Thyroid gland (tissue), 4 donors: Measurements from ENCODE around the gene IQGAP2. TPM values are rescaled to one million over a fixed set of nuclear protein-coding genes. Genes with fewer than 3 reads are reported as not detected.

Source experiments
- DNase-seq, 2 donors: peaks; one replicate each; pipeline ENCODE4 v3.0.0-alpha.2; 2019
- H3K27ac ChIP-seq, 3 donors: fragments of 200-600 bp; sonication (generic); 1 replicate in 2 of 3; 2 replicates in 1 of 3; pipeline ENCODE4 v1.5.1; 2016 to 2019; ENCODE audit warnings: mild to moderate bottlenecking in 1 of 3, moderate library complexity in 1 of 3
- H3K27me3 ChIP-seq: fragments of 200-600 bp; sonication (generic); one replicate; pipeline ENCODE4 v1.5.1; 2019
- H3K36me3 ChIP-seq, 2 donors: fragments of 200-600 bp; sonication (generic); one replicate each; pipeline ENCODE4 v1.5.1; 2016 to 2019
- H3K4me1 ChIP-seq, 2 donors: fragments of 200-600 bp; sonication (generic); one replicate each; pipeline ENCODE4 v1.5.1; 2017 to 2019
- H3K4me3 ChIP-seq, 3 donors: fragments of 200-600 bp; sonication (generic); replicated peaks in 1 of 3; 1 replicate in 2 of 3; 2 replicates in 1 of 3; pipeline ENCODE4 v1.5.1; 2016; ENCODE audit warnings: mild to moderate bottlenecking in 1 of 3
- H3K9me3 ChIP-seq: fragments of 200-600 bp; sonication (generic); one replicate; pipeline ENCODE4 v1.5.1; 2017
- CTCF ChIP-seq, 6 experiments: fragments of 200-600 bp in 3 of 6; fragments of 450-650 bp in 3 of 6; sonication (generic) in 3 of 6; IDR thresholded peaks; one replicate each; pipeline ENCODE4 v1.5.1; 2016 to 2019; ENCODE audit warnings: antibody characterized with exemption in 6 of 6, mild to moderate bottlenecking in 2 of 6, inconsistent platforms in 1 of 6, moderate library complexity in 1 of 6
- POLR2A ChIP-seq, 2 donors: fragments of 450-650 bp; IDR thresholded peaks; one replicate each; pipeline ENCODE4 v1.6.1; 2017; ENCODE audit warnings: antibody characterized with exemption in 2 of 2, mild to moderate bottlenecking in 2 of 2, moderate library complexity in 1 of 2
- WGBS, 2 donors: methylation state at CpG; one replicate each; pipeline ENCODE4 v1.1.5; 2017; 5-methylcytosine and 5-hydroxymethylcytosine counted together
- intact Hi-C: fragments of 100-400 bp; cut with DNase I; formaldehyde crosslinking; loops from one replicate; pipeline ENCODE4 v1.15.1; 2023
- total RNA-seq, 4 donors: library from RNA; depleted of rRNA; stranded (reverse); fragments of >200 nt; gene quantifications; one replicate each; pipeline ENCODE4 v1.2.3, GENCODE V29; 2016

The IQGAP2 gene
- total RNA-seq, 4 donors from 2014 or later = 55.1 to 85.5 (median 64.0) TPM

GRCh38 chr5:76384705-76385104, 18.4 kb upstream of the IQGAP2 start:
- TF ChIP-seq CTCF (IDR thresholded peaks at IDR 0.05) (no peak), POLR2A (IDR thresholded peaks at IDR 0.05) (no peak)
- 64 to 66% methylated on average over 3 of the region's 3 CpGs for WGBS, 2 donors
- intact Hi-C loops = no loop called here
- peak overlapping the region; percentile 70 to 91 (median 83) for H3K27ac ChIP-seq
- no peaks in the 10 kb centered on the region for H3K27me3 ChIP-seq
- no peak for DNase-seq
- no peak overlapping the region for H3K4me3 ChIP-seq
- no peaks in the 10 kb centered on the region for H3K36me3 ChIP-seq
- H3K4me1 ChIP-seq = peaks cover 53 to 54% of the 10 kb centered on the region in 2 donors
- H3K9me3 ChIP-seq = no peaks in the 10 kb centered on the region

GRCh38 chr5:76385540-76385939, 17.5 kb upstream of the IQGAP2 start:
- Histone ChIP-seq H3K27me3 (no peaks in the 10 kb centered on the region), H3K9me3 (no peaks in the 10 kb centered on the region), H3K4me1 (peaks cover 55 to 61% of the 10 kb centered on the region in 2 donors), H3K27ac (peak overlapping the region; percentile 70 to 91 (median 83)), H3K36me3 (no peaks in the 10 kb centered on the region), H3K4me3 (no peak overlapping the region)
- no peak for TF ChIP-seq POLR2A (IDR thresholded peaks at IDR 0.05)
- TF ChIP-seq CTCF (IDR thresholded peaks at IDR 0.05) = no peak
- WGBS, 2 donors = 71 to 78% methylated on average over 5 of the region's 5 CpGs
- DNase-seq = peak; percentile 77 to 82
- intact Hi-C loops = no loop called here

GRCh38 chr5:76386360-76386759, 16.7 kb upstream of the IQGAP2 start:
- Histone ChIP-seq H3K27me3 (no peaks in the 10 kb centered on the region), H3K9me3 (no peaks in the 10 kb centered on the region), H3K36me3 (no peaks in the 10 kb centered on the region), H3K27ac (peak overlapping the region; percentile 70 to 91 (median 83)), H3K4me1 (peaks cover 55 to 61% of the 10 kb centered on the region in 2 donors), H3K4me3 (no peak overlapping the region)
- 31 to 32% methylated on average over 5 of the region's 5 CpGs for WGBS, 2 donors
- intact Hi-C loops = no loop called here
- TF ChIP-seq CTCF (IDR thresholded peaks at IDR 0.05) (no peak), POLR2A (IDR thresholded peaks at IDR 0.05) (peak in 1 of 2 donors; percentile 45)
- peak; percentile 96 to 98 for DNase-seq

- no peak for TF ChIP-seq POLR2A (IDR thresholded peaks at IDR 0.05)
- no peak for TF ChIP-seq CTCF (IDR thresholded peaks at IDR 0.05)
- intact Hi-C loops = no loop called here
- H3K27me3 ChIP-seq = no peaks in the 10 kb centered on the region
- no peaks in the 10 kb centered on the region for H3K9me3 ChIP-seq
- no peaks in the 10 kb centered on the region for H3K36me3 ChIP-seq
- no peak for DNase-seq
- H3K4me1 ChIP-seq = peaks cover 55 to 61% of the 10 kb centered on the region in 2 donors
- H3K4me3 ChIP-seq = no peak overlapping the region
- peak overlapping the region; percentile 50 to 91 (median 83) for H3K27ac ChIP-seq
- 37 to 44% methylated on average over 1 of the region's 1 CpG for WGBS, 2 donors
Observed at GRCh38 chr5:76388236-76388635, 14.8 kb upstream of the IQGAP2 start.

- peak; percentile 52 to 63 for DNase-seq
- TF ChIP-seq POLR2A (IDR thresholded peaks at IDR 0.05) (no peak), CTCF (IDR thresholded peaks at IDR 0.05) (no peak)
- WGBS, 2 donors = 83 to 85% methylated on average over 11 of the region's 11 CpGs
Observed at GRCh38 chr5:76388791-76389512, 14.1 kb upstream of the IQGAP2 start.

More at GRCh38 chr5:76388791-76389512, 14.1 kb upstream of the IQGAP2 start:
- Histone ChIP-seq H3K36me3 (no peaks in the 10 kb centered on the region), H3K27ac (peak overlapping the region; percentile 50 to 91 (median 74)), H3K4me1 (peaks cover 55 to 59% of the 10 kb centered on the region in 2 donors), H3K27me3 (no peaks in the 10 kb centered on the region), H3K9me3 (no peaks in the 10 kb centered on the region), H3K4me3 (no peak overlapping the region)
- intact Hi-C loops = no loop called here
